Tongue (tissue), 2 donors: ENCODE measurements around the gene RBBP4. TPM values are rescaled to one million over a fixed set of nuclear protein-coding genes. Genes with fewer than 3 reads are reported as not detected.
"Not testable (repeated sequence)": the region's sequence is repeated elsewhere in the genome, so short reads cannot be mapped to it uniquely, and the experiment has no call there.

Experiments used
- DNase-seq: peaks from one replicate; pipeline ENCODE4 v3.0.0-alpha.2; 2015
- total RNA-seq: library from RNA; depleted of rRNA; stranded (reverse); fragments of >200 nt; gene quantifications from one replicate; pipeline ENCODE4 v1.2.3, GENCODE V29; 2014

RBBP4 gene
- total RNA-seq, 1 donor from 2014 or later: 147 TPM

GRCh38 chr1:32639489-32640075 lies 11.4 kb upstream of the RBBP4 start:
- no peak for DNase-seq

- DNase-seq: not testable (repeated sequence)
Observed at GRCh38 chr1:32642292-32642827, 8.6 kb upstream of the RBBP4 start.

GRCh38 chr1:32644426-32644825 lies 6.6 kb upstream of the RBBP4 start:
- DNase-seq: no peak

- DNase-seq: no peak
Observed at GRCh38 chr1:32647308-32648134, 3.5 kb upstream of the RBBP4 start.

GRCh38 chr1:32650248-32650751 lies 708 bp upstream of the RBBP4 start, which contains the start of gene ZBTB8OS:
Gene ZBTB8OS, minus strand, starts transcription at chr1:32650550. Its CDS starts 21 bp downstream, at chr1:32650529.
- peak; percentile 98 for DNase-seq

GRCh38 chr1:32651461-32652073 lies 559 bp downstream of the RBBP4 start:
- DNase-seq: no peak

GRCh38 chr1:32652244-32652962 lies 1.4 kb downstream of the RBBP4 start:
- no peak for DNase-seq

GRCh38 chr1:32659581-32659980 lies 8.6 kb downstream of the RBBP4 start:
- DNase-seq: no peak

- no peak for DNase-seq
Observed at GRCh38 chr1:32665915-32666314, 14.9 kb downstream of the RBBP4 start.

GRCh38 chr1:32666901-32667566 lies 16.0 kb downstream of the RBBP4 start:
- DNase-seq: no peak

GRCh38 chr1:32668716-32669115 lies 17.7 kb downstream of the RBBP4 start:
- DNase-seq: not testable (repeated sequence)

GRCh38 chr1:32676945-32677344 lies 25.9 kb downstream of the RBBP4 start:
- DNase-seq: no peak

GRCh38 chr1:32679993-32680392 lies 29.0 kb downstream of the RBBP4 start:
- not testable (repeated sequence) for DNase-seq

GRCh38 chr1:32680642-32681041 lies 29.6 kb downstream of the RBBP4 start:
- DNase-seq: no peak

- no peak for DNase-seq
Observed at GRCh38 chr1:32681509-32681908, 30.5 kb downstream of the RBBP4 start.

- DNase-seq: no peak
Observed at GRCh38 chr1:32681999-32682398, 31.0 kb downstream of the RBBP4 start.

- DNase-seq: no peak
Observed at GRCh38 chr1:32683397-32683796, 32.4 kb downstream of the RBBP4 start.

GRCh38 chr1:32684167-32684811 lies 33.3 kb downstream of the RBBP4 start:
- DNase-seq: peak; percentile 60

- DNase-seq: no peak
Observed at GRCh38 chr1:32685498-32685897, 34.5 kb downstream of the RBBP4 start.

- no peak for DNase-seq
Observed at GRCh38 chr1:32686387-32686786, 35.4 kb downstream of the RBBP4 start.
